A549 (cell line): ENCODE results near the gene C1GALT1. TPM values are rescaled to one million over a fixed set of nuclear protein-coding genes. Genes with fewer than 3 reads are reported as not detected.

Source experiments
- ATAC-seq, 2 experiments: fragments of 200-7000 bp in 1 of 2; fragments of >200 bp in 1 of 2; cut with Nextera tagmentation in 1 of 2; cut with Tn5 transposase in 1 of 2; 3 replicates each; pipeline versions ENCODE4 v1.8.0 to v1.9.1; 2018 to 2020; ENCODE audit warnings: mild to moderate bottlenecking in 1 of 2, moderate library complexity in 1 of 2
- CTCF ChIA-PET: fragments of 300-600 bp; sonication (Branson Sonifier 250); formaldehyde crosslinking; extraction: SDS; loops from one replicate; lab custom pipeline; 2021; ENCODE audit warnings: antibody characterized with exemption, inconsistent platforms; lab: Yijun Ruan, JAX
- POLR2A ChIA-PET: fragments of 350-600 bp; formaldehyde crosslinking; extraction: SDS; loops from one replicate; lab custom pipeline; 2021; ENCODE audit warnings: antibody characterized with exemption, inconsistent platforms; lab: Yijun Ruan, JAX
- DNase-seq, 2 experiments: peaks; one replicate each; pipeline versions ENCODE4 v3.0.0 to v3.0.0-alpha.2; 2011 to 2016; ENCODE audit warnings: low read depth in 1 of 2, low spot score in 1 of 2
- FAIRE-seq: peaks from 2 replicates; lab custom pipeline; 2011; peaks lifted over from hg19 to GRCh38; lab: Jason Lieb, UNC
- H3K27ac ChIP-seq, 2 experiments: fragments of >200 bp; sonication (Bioruptor Twin); formaldehyde crosslinking; 3 replicates each; pipeline ENCODE4 v1.5.1; 2016 to 2017
- H3K4me1 ChIP-seq: fragments of >200 bp; sonication (Bioruptor Twin); formaldehyde crosslinking; 3 replicates; pipeline ENCODE4 v1.6.1; 2016
- H3K4me2 ChIP-seq: fragments of >200 bp; sonication (Bioruptor Twin); formaldehyde crosslinking; 3 replicates; pipeline ENCODE4 v1.6.1; 2016
- H3K4me3 ChIP-seq: fragments of >200 bp; sonication (Bioruptor Twin); formaldehyde crosslinking; 3 replicates; pipeline ENCODE4 v1.5.1; 2016
- H3K9me3 ChIP-seq: fragments of >200 bp; sonication (Bioruptor Twin); formaldehyde crosslinking; 3 replicates; pipeline ENCODE4 v1.6.1; 2016
- CEBPB ChIP-seq, 2 experiments: fragments of >200 bp in 1 of 2; sonication (Bioruptor Twin) in 1 of 2; formaldehyde crosslinking in 1 of 2; IDR thresholded peaks; 2 replicates each; pipeline ENCODE4 v1.6.1; 2012 to 2016
- EHMT2 ChIP-seq: fragments of 200-600 bp; sonication (generic); IDR thresholded peaks from 2 replicates; pipeline ENCODE4 v1.6.1; 2016; ENCODE audit warnings: antibody characterized with exemption, low read depth, mild to moderate bottlenecking, moderate library complexity
- HMGXB4 ChIP-seq: fragments of 250-450 bp; sonication (Bioruptor Pico); IDR thresholded peaks from 2 replicates; pipeline ENCODE4 v1.5.0; 2021; ENCODE audit warnings: mild to moderate bottlenecking, moderate library complexity, borderline replicate concordance
- HOXA7 ChIP-seq: fragments of 250-450 bp; sonication (Bioruptor Pico); IDR thresholded peaks from 2 replicates; pipeline ENCODE4 v1.5.0; 2020; ENCODE audit warnings: mild to moderate bottlenecking, moderate library complexity
- HOXB5 ChIP-seq: fragments of 250-450 bp; sonication (Bioruptor Pico); IDR thresholded peaks from 2 replicates; pipeline ENCODE4 v1.5.0; 2020; ENCODE audit warnings: mild to moderate bottlenecking, moderate library complexity
- KDM1A ChIP-seq: fragments of 200-600 bp; sonication (generic); IDR thresholded peaks from 2 replicates; pipeline ENCODE4 v1.6.1; 2016; ENCODE audit warnings: low read depth, mild to moderate bottlenecking
- KDM5A ChIP-seq: fragments of 200-600 bp; sonication (generic); IDR thresholded peaks from 2 replicates; pipeline ENCODE4 v1.6.1; 2016; ENCODE audit warnings: antibody characterized with exemption, mild to moderate bottlenecking
- MYC ChIP-seq: IDR thresholded peaks from 2 replicates; pipeline ENCODE4 v1.6.1; 2012; ENCODE audit warnings: mild to moderate bottlenecking, inconsistent platforms, low read length, improper control_type of control experiment, borderline replicate concordance
- NR3C1 ChIP-seq: fragments of >200 bp; sonication (Bioruptor Twin); formaldehyde crosslinking; IDR thresholded peaks from 3 replicates; pipeline ENCODE4 v1.6.1; 2017
- PBX3 ChIP-seq: IDR thresholded peaks from 2 replicates; pipeline ENCODE4 v1.6.1; 2012
- PHF8 ChIP-seq: fragments of 200-600 bp; sonication (generic); IDR thresholded peaks from 2 replicates; pipeline ENCODE4 v1.6.1; 2016; ENCODE audit warnings: low read depth, mild to moderate bottlenecking, antibody characterized with exemption, moderate library complexity, borderline replicate concordance
- POLR2AphosphoS2 ChIP-seq: conservative IDR thresholded peaks from 2 replicates; pipeline ENCODE4 v1.6.1; 2012; ENCODE audit warnings: low read length, improper control_type of control experiment, inconsistent platforms
- RAD21 ChIP-seq, 2 experiments: fragments of >200 bp in 1 of 2; sonication (Bioruptor Twin) in 1 of 2; formaldehyde crosslinking in 1 of 2; IDR thresholded peaks in 1 of 2; conservative IDR thresholded peaks in 1 of 2; 2 replicates in 1 of 2; 3 replicates in 1 of 2; pipeline ENCODE4 v1.6.1; 2012 to 2018; ENCODE audit warnings: inconsistent platforms in 1 of 2
- RCOR1 ChIP-seq: fragments of 150-350 bp; IDR thresholded peaks from 2 replicates; pipeline ENCODE4 v1.6.1; 2014; ENCODE audit warnings: antibody characterized with exemption, low read length, low read depth
- SMC3 ChIP-seq: fragments of >200 bp; sonication (Bioruptor Twin); formaldehyde crosslinking; IDR thresholded peaks from 3 replicates; pipeline ENCODE4 v1.6.1; 2018; ENCODE audit warnings: inconsistent platforms
- ZSCAN20 ChIP-seq: fragments of 250-450 bp; sonication (Bioruptor Pico); IDR thresholded peaks from 2 replicates; pipeline ENCODE4 v1.8.0; 2022; ENCODE audit warnings: mild to moderate bottlenecking, moderate library complexity
- WGBS: methylation state at CpG from one replicate; pipeline ENCODE4 v1.1.6; 2017; ENCODE audit errors: missing lambda C conversion rate; 5-methylcytosine and 5-hydroxymethylcytosine counted together
- polyA plus RNA-seq, 4 experiments: library from polyadenylated mRNA; depleted of rRNA in 3 of 4; stranded (reverse); fragments of >200 nt; fragmentation: RNase III in 1 of 4; extraction: RNeasy Plus Mini Kit Qiagen cat#74134 plus additional on column Dnase treatment in 1 of 4; gene quantifications; 2 replicates in 3 of 4; 3 replicates in 1 of 4; pipeline ENCODE4 v1.2.3, GENCODE V29; 2011 to 2017
- TF ChIP-seq, protein P1 (sequence below): fragments of >200 bp; sonication (Bioruptor Twin); formaldehyde crosslinking; IDR thresholded peaks from 3 replicates; pipeline ENCODE4 v1.5.1; 2016
- TF ChIP-seq, protein P2 (sequence below): fragments of 200-600 bp; sonication (generic); IDR thresholded peaks from 2 replicates; pipeline ENCODE4 v1.6.1; 2016; ENCODE audit warnings: antibody characterized with exemption, mild to moderate bottlenecking, moderate library complexity

C1GALT1 gene
- polyA plus RNA-seq, 2 of the 4 experiments (the other 2 are of a cell fraction) = 24.1 to 50.1 TPM

GRCh38 chr7:7254319-7254718, 72.0 kb downstream of the C1GALT1 start (continued):
- TF ChIP-seq, protein P1, sequence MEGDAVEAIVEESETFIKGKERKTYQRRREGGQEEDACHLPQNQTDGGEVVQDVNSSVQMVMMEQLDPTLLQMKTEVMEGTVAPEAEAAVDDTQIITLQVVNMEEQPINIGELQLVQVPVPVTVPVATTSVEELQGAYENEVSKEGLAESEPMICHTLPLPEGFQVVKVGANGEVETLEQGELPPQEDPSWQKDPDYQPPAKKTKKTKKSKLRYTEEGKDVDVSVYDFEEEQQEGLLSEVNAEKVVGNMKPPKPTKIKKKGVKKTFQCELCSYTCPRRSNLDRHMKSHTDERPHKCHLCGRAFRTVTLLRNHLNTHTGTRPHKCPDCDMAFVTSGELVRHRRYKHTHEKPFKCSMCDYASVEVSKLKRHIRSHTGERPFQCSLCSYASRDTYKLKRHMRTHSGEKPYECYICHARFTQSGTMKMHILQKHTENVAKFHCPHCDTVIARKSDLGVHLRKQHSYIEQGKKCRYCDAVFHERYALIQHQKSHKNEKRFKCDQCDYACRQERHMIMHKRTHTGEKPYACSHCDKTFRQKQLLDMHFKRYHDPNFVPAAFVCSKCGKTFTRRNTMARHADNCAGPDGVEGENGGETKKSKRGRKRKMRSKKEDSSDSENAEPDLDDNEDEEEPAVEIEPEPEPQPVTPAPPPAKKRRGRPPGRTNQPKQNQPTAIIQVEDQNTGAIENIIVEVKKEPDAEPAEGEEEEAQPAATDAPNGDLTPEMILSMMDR = no peak
- TF ChIP-seq SMC3 = no peak
- TF ChIP-seq MYC = no peak
- TF ChIP-seq, all 56 proteins: peak for 0

- ATAC-seq = no peak
- no peaks in the 10 kb centered on the region for H3K4me1 ChIP-seq
- H3K9me3 ChIP-seq = no peaks in the 10 kb centered on the region
- WGBS = 79% methylated on average over 5 of the region's 5 CpGs
- CTCF ChIA-PET = interaction anchor here (1.1 kb wide), 1 partner anchor 169 kb away, joined by 3 read pairs; no protein-coding TSS in a partner anchor
- DNase-seq = no peak
- POLR2A ChIA-PET = no interaction called here
- no peak overlapping the region for H3K4me2 ChIP-seq
- TF ChIP-seq NR3C1 (no peak), HMGXB4 (CRISPR knock-in tag) (no peak), KDM5A (no peak), ZSCAN20 (CRISPR knock-in tag) (no peak), POLR2AphosphoS2 (no peak)
- TF ChIP-seq, protein P2, sequence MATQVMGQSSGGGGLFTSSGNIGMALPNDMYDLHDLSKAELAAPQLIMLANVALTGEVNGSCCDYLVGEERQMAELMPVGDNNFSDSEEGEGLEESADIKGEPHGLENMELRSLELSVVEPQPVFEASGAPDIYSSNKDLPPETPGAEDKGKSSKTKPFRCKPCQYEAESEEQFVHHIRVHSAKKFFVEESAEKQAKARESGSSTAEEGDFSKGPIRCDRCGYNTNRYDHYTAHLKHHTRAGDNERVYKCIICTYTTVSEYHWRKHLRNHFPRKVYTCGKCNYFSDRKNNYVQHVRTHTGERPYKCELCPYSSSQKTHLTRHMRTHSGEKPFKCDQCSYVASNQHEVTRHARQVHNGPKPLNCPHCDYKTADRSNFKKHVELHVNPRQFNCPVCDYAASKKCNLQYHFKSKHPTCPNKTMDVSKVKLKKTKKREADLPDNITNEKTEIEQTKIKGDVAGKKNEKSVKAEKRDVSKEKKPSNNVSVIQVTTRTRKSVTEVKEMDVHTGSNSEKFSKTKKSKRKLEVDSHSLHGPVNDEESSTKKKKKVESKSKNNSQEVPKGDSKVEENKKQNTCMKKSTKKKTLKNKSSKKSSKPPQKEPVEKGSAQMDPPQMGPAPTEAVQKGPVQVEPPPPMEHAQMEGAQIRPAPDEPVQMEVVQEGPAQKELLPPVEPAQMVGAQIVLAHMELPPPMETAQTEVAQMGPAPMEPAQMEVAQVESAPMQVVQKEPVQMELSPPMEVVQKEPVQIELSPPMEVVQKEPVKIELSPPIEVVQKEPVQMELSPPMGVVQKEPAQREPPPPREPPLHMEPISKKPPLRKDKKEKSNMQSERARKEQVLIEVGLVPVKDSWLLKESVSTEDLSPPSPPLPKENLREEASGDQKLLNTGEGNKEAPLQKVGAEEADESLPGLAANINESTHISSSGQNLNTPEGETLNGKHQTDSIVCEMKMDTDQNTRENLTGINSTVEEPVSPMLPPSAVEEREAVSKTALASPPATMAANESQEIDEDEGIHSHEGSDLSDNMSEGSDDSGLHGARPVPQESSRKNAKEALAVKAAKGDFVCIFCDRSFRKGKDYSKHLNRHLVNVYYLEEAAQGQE = no peak
- FAIRE-seq = no peak
- H3K27ac ChIP-seq = no peak overlapping the region
- no peak overlapping the region for H3K4me3 ChIP-seq
Measured at GRCh38 chr7:7254908-7255307, 72.6 kb downstream of the C1GALT1 start.

GRCh38 chr7:7256731-7257274, 74.5 kb downstream of the C1GALT1 start:
- CTCF ChIA-PET = no interaction called here
- 89% methylated on average over 6 of the region's 6 CpGs for WGBS

More at GRCh38 chr7:7256731-7257274, 74.5 kb downstream of the C1GALT1 start:
- Histone ChIP-seq H3K27ac (no peak overlapping the region), H3K4me2 (no peak overlapping the region), H3K4me1 (no peaks in the 10 kb centered on the region), H3K4me3 (no peak overlapping the region), H3K9me3 (no peaks in the 10 kb centered on the region)
- no peak for DNase-seq
- POLR2A ChIA-PET = no interaction called here
- TF ChIP-seq POLR2AphosphoS2 (no peak), HOXB5 (no peak), KDM1A (no peak), CEBPB (IDR thresholded peaks at IDR 0.05) (no peak), MYC (no peak), RAD21 (conservative IDR thresholded peaks at IDR 0.05 in 1 of 2, IDR thresholded peaks at IDR 0.05 in 1 of 2) (no peak), HOXA7 (CRISPR knock-in tag) (no peak), RCOR1 (no peak), EHMT2 (no peak), PBX3 (no peak), PHF8 (no peak)
- TF ChIP-seq, protein P2 = no peak
- no peak for ATAC-seq
- no peak for FAIRE-seq
